ENCODE results near the gene PLPPR1.

The PLPPR1 gene

DNA sequence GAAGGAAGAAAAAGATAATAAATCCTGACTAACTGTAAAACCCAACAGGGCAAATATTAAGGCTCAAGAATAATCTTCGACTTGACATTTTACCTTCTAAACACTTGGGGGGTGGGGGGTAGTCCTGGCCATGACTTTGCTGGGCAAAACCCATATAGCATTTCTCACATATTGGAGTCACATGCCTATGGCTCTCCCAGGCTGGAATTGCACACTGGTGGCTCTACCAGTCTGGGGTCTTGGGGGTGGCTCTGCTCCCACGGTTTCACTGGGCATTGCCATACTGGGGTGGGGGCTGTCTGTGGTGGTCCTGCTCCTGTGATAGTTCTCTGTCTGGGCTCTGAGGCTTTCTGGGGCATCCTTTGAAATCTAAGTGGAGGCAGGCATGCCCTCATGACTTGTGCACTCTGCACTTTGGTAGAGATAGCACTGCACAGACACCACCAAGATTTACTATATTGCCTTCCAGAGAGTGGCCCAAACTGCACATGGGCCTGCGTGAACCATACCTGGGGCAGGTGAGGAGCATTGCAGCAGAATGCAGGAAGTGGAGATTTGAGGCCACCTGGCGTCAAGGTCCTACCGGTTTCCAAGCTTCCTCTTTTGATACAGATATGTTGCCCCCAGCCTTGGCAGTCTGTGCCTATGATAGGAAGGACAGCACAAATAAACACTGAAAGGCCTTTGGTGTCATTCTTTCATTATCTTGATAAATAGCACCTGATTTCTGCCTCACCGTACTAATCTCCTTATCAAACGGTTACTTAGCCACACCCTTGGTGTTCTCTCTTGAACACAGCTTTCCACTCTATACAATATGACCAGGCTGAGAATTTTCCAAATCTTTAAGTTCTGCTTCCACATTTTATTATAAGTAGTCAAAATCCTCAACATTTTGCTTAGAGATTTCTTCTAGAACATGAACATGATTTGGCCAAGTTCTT, 326.5 kb downstream of the PLPPR1 start:
- DNase-seq: no peak

DNA sequence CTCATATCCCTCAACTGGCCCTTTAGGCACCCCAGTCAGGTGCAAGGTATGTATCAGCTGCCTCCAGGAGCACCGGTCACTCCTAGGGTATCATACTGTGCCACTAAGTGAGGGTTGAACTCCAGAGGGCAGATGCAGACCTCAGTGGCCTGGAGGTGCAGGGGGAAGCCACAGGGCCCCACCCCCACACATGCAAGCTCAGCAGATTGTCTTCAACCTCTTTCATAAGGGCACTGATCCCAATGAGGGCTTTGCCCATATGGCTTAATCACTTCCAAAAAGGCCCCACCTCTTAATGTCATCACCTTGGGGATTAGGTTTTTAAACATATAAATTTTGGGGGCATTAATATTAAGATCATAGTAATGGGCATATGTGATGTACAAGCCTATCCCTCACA, 328.1 kb downstream of the PLPPR1 start:
- DNase-seq: no peak

DNA sequence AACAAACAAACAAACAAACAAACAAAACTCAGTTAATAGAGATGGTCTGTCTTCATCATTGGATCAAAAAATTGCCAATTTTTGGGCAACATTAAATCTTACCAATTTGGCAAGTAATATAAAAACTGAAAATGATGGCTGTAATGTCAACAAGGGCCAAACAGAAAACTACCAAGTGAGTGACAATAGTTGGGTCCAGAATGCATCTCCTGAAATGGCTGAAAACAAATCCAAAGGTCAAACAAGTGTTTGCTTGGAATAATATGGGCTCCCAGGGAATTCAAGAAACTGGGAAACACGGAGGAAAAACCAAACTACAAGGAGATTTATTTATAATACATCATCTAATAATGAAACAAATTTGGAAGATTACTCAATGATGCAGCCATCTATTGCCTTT, 331.2 kb downstream of the PLPPR1 start:
- DNase-seq: no peak

DNA sequence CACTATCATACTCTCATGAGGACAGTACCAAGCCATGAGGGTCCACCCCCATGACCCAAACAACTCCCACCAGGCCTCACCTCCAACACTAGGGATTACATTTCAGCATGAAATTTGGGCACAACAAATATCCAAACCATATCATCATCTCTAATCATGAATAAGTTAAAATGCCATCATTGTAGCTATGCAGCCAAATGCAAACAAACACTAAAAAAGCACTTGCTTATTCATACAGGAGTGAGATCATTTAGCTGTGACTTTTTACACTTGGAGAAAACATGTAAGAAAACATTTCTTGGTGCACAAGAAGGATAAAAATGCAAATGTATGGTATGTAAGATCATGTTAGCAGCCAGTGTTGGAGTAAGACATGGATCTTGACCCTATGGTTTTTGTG, 332.1 kb downstream of the PLPPR1 start:
- DNase-seq: no peak

DNA sequence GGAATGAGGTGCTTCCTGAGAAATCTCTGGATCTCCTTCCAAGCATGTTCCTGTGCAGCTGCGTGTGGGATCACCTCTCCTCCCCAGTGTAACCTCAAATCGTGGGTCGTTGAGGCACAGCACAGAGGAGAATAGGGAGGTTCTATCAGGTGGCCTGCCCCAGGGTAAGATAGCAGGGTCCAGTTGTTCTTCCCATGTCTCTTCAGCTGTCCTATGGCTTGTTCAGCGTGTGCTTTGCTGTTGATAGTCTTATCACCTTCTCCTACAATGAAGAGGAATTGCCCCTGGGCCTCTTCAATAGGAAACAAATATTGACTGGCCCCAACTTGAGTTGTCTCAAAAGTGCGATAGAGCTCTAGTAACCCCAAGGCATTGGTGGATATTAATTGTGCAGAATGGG, 333.9 kb downstream of the PLPPR1 start:
- DNase-seq: no peak

DNA sequence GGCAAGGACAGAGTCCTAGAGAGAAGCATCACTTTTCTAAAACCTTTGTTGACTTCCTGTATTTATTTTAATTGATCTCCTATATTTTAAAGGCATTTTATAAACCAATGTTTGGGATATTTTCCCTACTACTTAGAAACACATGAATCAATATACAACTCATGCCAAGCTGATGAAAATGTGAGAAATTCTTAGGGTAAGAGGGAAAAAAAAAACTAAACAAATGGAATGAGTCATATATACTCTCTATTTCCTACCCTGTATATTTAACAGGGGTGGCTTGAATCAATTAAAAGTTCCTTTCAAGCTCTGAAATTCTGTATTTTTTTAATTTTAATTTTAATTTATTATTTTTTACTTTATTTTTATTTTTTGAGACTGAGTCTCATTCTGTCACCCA, 336.7 kb downstream of the PLPPR1 start:
- no peak for DNase-seq

DNA sequence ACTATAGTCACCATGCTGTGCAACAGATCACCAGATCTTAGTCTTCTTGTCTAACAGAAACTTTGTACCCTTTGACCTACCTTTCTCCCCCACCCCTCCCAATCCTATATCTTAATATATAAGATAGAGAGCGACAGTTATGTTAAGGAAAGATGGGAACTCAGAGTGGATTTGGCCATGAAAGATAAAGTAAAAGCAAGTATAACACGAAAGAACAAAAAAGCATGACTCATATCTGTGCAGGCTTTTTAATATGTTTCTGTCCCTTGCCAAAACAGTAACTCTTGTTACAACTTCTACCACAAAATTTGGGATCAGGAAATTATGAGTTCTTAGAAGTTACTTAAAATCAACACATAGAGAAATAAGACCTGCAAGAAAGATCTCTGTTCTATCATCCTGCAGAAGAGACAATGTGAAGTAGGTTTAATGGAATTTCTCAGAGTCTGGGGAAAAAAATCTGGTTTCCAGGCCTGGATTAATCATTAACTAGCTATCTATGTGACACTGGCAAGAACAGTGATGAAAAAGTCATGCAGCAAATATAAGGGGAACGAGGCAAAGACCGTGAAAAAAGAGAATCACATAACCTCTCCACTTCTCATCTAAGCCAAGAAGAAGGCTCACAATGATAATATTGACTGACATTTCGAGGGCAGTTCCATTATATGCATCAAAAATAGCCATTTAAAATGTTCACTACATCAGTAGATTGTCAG, 337.7 kb downstream of the PLPPR1 start:
- no peak for DNase-seq

DNA sequence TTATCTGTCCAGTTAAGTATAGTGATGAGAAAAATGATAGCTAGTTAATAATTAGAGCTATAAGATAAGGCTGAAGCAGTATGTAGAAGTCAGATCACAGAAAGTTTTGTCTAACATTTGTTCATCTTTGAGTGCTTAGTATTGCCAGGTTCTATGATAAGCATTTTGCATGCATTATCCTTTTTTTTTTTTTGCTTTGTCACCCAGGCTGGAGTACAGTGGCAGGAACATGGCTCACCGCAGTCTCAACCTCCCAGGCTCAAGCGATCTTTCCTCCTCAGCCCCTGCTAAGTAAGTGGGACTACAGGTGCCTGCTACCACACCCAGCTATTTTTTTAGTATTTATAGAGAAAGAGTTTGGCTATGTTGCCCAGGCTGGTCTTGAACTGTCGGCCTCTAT, 338.8 kb downstream of the PLPPR1 start:
- DNase-seq: no peak

DNA sequence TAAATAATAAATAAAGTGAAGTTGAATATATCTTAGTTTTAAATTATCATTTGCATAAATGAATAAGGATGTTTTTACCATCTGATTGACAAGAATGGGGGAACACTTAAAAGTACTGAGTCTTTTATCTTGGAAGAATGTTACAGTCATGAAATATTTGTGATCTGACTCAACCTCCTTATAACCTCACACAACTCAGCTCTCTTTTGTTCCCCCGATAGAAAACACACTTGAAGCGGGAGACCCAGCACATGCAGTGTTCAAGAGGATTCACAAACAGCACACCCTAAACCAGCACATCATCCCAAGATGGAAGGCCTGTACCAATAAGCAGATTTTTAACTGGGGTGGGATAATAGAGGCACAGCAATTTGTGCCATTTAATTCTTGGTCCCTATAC, 340.8 kb downstream of the PLPPR1 start:
- no peak for DNase-seq

DNA sequence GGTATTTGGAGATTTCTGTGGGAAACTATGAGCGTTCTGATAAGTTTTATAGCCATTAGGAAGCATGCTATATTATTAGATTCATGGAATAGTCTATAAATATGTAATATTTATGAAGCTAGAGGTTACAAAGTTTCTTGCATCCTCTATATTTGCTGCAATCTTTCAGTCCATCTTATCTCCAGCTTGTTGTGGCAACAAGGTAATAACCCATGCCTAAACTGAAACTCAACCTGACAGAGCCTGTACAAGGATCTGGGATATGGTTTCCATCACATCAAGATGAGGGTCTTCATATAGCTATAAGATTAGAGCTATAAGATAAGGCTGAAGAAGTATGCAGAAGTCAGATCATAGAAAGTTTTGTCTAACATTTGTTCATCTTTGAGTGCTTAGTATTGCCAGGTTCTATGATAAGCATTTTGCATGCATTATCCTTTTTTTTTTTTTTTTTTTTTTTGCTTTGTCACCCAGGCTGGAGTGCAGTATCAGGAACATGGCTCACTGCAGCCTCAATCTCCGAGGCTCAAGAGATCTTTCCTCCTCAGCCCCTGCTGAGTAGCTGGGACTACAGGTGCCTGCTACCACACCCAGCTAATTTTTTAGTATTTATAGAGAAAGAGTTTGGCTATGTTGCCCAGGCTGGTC, 341.5 kb downstream of the PLPPR1 start:
- DNase-seq: no peak

DNA sequence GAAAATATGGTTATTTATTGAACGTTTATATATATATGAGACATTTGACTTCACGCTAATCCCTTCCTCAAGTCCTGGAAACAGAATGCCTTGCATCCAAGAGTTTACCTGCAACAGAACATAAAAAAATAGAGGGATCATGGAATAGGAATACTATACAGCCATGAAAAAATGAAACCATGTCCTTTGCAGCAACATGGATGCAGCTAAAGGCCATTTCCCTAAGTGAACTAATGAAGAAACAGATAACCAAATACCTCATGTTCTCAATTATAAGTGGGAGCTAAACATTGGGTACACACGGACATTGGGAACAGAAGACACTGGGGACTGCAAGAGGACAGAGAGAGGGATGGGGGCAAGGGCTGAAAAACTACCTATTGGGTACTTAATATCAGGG, 343.3 kb downstream of the PLPPR1 start:
- no peak for DNase-seq

DNA sequence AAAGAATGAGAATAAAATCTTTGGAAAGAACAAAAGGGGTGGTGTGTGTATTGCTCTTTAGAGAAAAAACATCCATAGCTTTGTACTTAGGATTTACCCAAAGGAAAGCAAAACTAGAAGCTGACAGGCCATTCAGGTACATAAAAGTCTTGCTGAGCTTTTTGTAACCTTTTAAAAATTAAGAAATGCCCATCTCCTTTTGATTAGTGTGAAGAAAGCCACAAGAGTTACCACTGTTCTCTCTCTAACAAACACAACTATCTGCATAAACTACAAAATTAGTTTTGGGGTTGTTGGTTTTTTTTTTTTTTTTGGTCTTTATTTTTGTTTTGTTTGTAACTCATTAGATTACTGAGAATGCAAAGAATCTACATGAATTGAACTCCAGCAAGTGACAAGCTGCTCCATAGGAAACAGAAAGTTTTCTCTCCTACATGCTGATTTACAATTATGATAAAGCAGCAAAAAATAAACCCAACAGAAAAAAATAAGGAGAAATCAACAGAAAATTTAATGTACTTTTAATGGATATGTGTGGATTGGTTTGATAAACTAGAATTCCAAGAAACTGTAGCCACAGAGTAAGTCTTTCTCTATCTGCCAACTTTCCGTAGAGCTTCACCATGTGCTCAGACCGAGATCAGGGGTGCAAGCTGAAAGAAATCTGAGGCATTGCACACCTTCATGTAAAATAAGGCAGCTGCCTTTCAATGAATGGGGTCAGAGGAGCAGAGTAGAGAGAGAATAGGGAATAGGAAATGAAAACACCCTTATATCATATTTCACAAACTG, 344.0 kb downstream of the PLPPR1 start:
- no peak for DNase-seq

Measured in NCI-H1417 treated with DMSO at 0.1 percent for 48 hours (cell line).